ENCODE data around the gene SERTAD3. TPM values are rescaled to one million over a fixed set of nuclear protein-coding genes. Genes with fewer than 3 reads are reported as not detected.

SERTAD3 gene
- total and polyA plus RNA-seq, 4 donors: 28.9 to 37.5 (median 33.8) TPM

DNA sequence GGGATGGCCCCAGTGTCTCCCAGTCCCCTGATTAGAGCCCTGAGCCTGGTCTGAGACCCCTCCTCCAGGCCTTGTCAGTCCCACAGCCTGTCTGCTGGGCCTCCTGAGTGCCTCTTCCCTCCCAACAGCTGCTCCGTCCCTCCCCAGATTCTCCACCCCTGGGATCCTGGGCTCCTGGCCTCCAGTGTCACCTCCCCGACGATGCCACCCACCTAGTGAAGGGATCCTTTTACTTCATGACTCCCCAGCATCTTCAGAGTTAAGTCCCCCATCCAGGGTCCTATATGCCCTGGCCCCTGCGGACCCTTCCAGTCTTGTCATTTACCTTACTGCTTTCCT, 26.5 kb downstream of the SERTAD3 start:
- Histone ChIP-seq H3K9me3 (ENCODE audit: control insufficient read depth in 4 of 4, insufficient read depth in 3 of 4, low read length in 3 of 4) (no peaks in the 10 kb centered on the region), H3K4me1 (ENCODE audit: control insufficient read depth in 5 of 5, insufficient read depth in 5 of 5, low read length in 5 of 5) (peaks cover 2 to 33% (median 9%) of the 10 kb centered on the region in 5 donors), H3K4me3 (no peak overlapping the region), H3K27me3 (ENCODE audit: control insufficient read depth in 3 of 3, insufficient read depth in 3 of 3, low read length in 2 of 3) (no peaks in the 10 kb centered on the region), H3K36me3 (ENCODE audit: control insufficient read depth in 4 of 4, insufficient read depth in 4 of 4, low read length in 4 of 4) (peaks cover 2 to 4% (median 3%) of the 10 kb centered on the region in 4 donors), H3K27ac (ENCODE audit: low read depth in 1 of 2, low read length in 1 of 2) (peak overlapping the region; percentile 74 to 87), H3K9ac (ENCODE audit: insufficient read depth in 1 of 2, low read length in 2 of 2) (no peak overlapping the region)
- DNase-seq: no peak
- 60 to 67% methylated on average over 4 of the region's 4 CpGs for WGBS, 2 donors
- TF ChIP-seq, protein P1, sequence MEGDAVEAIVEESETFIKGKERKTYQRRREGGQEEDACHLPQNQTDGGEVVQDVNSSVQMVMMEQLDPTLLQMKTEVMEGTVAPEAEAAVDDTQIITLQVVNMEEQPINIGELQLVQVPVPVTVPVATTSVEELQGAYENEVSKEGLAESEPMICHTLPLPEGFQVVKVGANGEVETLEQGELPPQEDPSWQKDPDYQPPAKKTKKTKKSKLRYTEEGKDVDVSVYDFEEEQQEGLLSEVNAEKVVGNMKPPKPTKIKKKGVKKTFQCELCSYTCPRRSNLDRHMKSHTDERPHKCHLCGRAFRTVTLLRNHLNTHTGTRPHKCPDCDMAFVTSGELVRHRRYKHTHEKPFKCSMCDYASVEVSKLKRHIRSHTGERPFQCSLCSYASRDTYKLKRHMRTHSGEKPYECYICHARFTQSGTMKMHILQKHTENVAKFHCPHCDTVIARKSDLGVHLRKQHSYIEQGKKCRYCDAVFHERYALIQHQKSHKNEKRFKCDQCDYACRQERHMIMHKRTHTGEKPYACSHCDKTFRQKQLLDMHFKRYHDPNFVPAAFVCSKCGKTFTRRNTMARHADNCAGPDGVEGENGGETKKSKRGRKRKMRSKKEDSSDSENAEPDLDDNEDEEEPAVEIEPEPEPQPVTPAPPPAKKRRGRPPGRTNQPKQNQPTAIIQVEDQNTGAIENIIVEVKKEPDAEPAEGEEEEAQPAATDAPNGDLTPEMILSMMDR (IDR thresholded peaks at IDR 0.05; ENCODE audit: control extremely low read depth, extremely low read depth): no peak
- no peak for ATAC-seq (ENCODE audit: insufficient read depth, low FRiP score)

DNA sequence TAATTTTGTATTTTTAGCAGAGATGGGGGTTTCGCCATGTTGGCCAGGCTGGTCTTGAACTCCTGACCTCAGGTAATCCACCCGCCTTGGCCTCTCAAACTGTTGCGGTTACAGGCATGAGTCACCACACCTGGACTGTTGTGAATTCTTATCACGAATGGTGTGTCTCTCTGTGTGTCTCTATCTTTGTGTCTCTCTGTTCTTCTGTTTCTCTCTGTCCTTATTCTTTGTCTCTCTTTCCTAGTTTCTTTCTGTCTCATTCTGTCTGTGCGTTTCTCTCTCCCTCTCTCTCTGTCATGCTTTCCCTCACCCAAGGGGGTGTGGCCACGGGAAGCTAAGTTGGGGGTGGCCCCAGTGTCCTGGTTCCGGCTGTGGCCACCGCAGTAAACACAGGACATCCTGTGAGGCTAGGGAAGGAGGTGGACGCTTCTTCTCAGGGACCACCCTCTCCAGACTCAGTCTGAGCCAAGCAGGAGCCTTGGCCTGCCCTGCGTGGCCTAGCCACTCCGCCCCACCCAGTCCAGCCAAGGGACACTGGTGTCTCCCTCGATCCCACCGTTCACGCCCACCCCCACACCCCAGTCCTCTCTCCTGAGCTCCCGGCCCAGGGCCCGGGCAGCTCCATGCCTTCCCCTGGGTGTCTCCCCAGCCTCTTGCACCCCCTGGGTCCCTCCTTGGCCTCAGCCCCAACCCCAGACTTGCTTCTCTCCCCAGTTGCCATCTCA, 27.1 kb downstream of the SERTAD3 start:
- H3K9me3 ChIP-seq (ENCODE audit: control insufficient read depth in 4 of 4, insufficient read depth in 3 of 4, low read length in 3 of 4): no peaks in the 10 kb centered on the region
- no peaks in the 10 kb centered on the region for H3K27me3 ChIP-seq (ENCODE audit: control insufficient read depth in 3 of 3, insufficient read depth in 3 of 3, low read length in 2 of 3)
- H3K9ac ChIP-seq (ENCODE audit: insufficient read depth in 1 of 2, low read length in 2 of 2): peak overlapping the region; percentile 25 to 72
- no peak overlapping the region for H3K4me3 ChIP-seq
- TF ChIP-seq, protein P1 (IDR thresholded peaks at IDR 0.05; ENCODE audit: control extremely low read depth, extremely low read depth): no peak
- DNase-seq: peak; percentile 78 to 88 (median 83)
- 12 to 37% methylated on average over 16 of the region's 16 CpGs for WGBS, 2 donors
- no peak for ATAC-seq (ENCODE audit: insufficient read depth, low FRiP score)
- peak overlapping the region; percentile 74 to 87 for H3K27ac ChIP-seq (ENCODE audit: low read depth in 1 of 2, low read length in 1 of 2)
- H3K4me1 ChIP-seq (ENCODE audit: control insufficient read depth in 5 of 5, insufficient read depth in 5 of 5, low read length in 5 of 5): peaks cover 3 to 33% (median 9%) of the 10 kb centered on the region in 5 donors
- no peaks in the 10 kb centered on the region for H3K36me3 ChIP-seq (ENCODE audit: control insufficient read depth in 4 of 4, insufficient read depth in 4 of 4, low read length in 4 of 4)

DNA sequence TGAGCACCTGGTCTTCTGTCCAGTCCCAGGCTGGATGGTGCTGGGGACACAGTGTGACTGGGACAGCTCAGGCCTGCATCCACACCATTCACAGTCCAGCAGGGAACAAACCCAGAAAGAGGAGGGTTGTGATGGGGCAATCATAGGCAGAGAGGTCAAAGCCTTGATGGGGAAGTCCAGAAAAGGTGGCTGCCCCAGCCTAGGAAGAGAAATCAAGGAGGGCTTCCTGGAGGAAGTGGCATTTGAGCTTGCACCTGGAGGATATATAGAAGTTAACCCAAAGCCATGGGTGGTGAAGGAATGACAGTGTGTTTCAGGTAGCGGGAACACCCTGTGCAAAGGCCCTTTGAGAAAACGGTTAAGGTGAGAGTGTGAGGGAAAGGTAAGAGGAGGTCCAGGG, 28.4 kb downstream of the SERTAD3 start:
- H3K9me3 ChIP-seq (ENCODE audit: control insufficient read depth in 4 of 4, insufficient read depth in 3 of 4, low read length in 3 of 4): no peaks in the 10 kb centered on the region
- H3K27ac ChIP-seq (ENCODE audit: low read depth in 1 of 2, low read length in 1 of 2): peak overlapping the region in 1 of 2 donors; percentile 62

More for the DNA sequence above, 28.4 kb downstream of the SERTAD3 start:
- Histone ChIP-seq H3K4me1 (ENCODE audit: control insufficient read depth in 5 of 5, insufficient read depth in 5 of 5, low read length in 5 of 5) (peaks cover 5 to 23% (median 9%) of the 10 kb centered on the region in 5 donors), H3K36me3 (ENCODE audit: control insufficient read depth in 4 of 4, insufficient read depth in 4 of 4, low read length in 4 of 4) (no peaks in the 10 kb centered on the region), H3K27me3 (ENCODE audit: control insufficient read depth in 3 of 3, insufficient read depth in 3 of 3, low read length in 2 of 3) (no peaks in the 10 kb centered on the region), H3K9ac (ENCODE audit: insufficient read depth in 1 of 2, low read length in 2 of 2) (no peak overlapping the region), H3K4me3 (no peak overlapping the region)
- TF ChIP-seq, protein P1 (IDR thresholded peaks at IDR 0.05; ENCODE audit: control extremely low read depth, extremely low read depth): no peak
- no peak for DNase-seq
- WGBS, 2 donors: 93 to 95% methylated on average over 2 of the region's 2 CpGs
- ATAC-seq (ENCODE audit: insufficient read depth, low FRiP score): no peak

Measured in lung (tissue), 12 donors.